ENCODE data around the gene EPS15. TPM values are rescaled to one million over a fixed set of nuclear protein-coding genes. Genes with fewer than 3 reads are reported as not detected.

EPS15 gene
- total and polyA plus RNA-seq, 2 of the 8 experiments (the other 6 are each of a cell fraction or from before 2014, with no cell fraction given) = 15.9 to 57.2 TPM

GRCh38 chr1:51314974-51315373 is 204.1 kb downstream of the EPS15 start (continued):
- no peak for TF ChIP-seq CHD7 (IDR thresholded peaks at IDR 0.05; ENCODE audit: insufficient replicate concordance, low read length)
- TF ChIP-seq ZNF274 (IDR thresholded peaks at IDR 0.05; ENCODE audit: borderline replicate concordance, extremely low read depth, low read length) = no peak
- TF ChIP-seq TAF1 (IDR thresholded peaks at IDR 0.05; ENCODE audit: low read depth, low read length) = no peak
- no peak for TF ChIP-seq JUN (IDR thresholded peaks at IDR 0.05; ENCODE audit: low read depth, low read length)
- no peak for TF ChIP-seq SP2 (IDR thresholded peaks at IDR 0.05; ENCODE audit: low read length)
- TF ChIP-seq PHF8 (conservative IDR thresholded peaks at IDR 0.05; ENCODE audit: low read depth, low read length) = no peak
- no peak for TF ChIP-seq CTCF (IDR thresholded peaks at IDR 0.05; ENCODE audit: control extremely low read depth in 1 of 3, insufficient read depth in 1 of 3, low read depth in 1 of 3, low read length in 3 of 3)
- no peak for TF ChIP-seq HDAC6 (IDR thresholded peaks at IDR 0.05; ENCODE audit: low read depth, low read length)
- TF ChIP-seq JUND (IDR thresholded peaks at IDR 0.05; ENCODE audit: low read length) = no peak
- TF ChIP-seq BRCA1 (IDR thresholded peaks at IDR 0.05; ENCODE audit: low read depth, low read length) = no peak

Data from H1 (cell line).